ENCODE measurements around the gene LRRC41.
"Not testable (repeated sequence)": the region's sequence is repeated elsewhere in the genome, so short reads cannot be mapped to it uniquely, and the experiment has no call there.

LRRC41 gene

GRCh38 chr1:46319960-46320914 lies 16.8 kb upstream of the LRRC41 start:
- not testable (repeated sequence) for DNase-seq (ENCODE audit: low read depth); H3K4me3 ChIP-seq (ENCODE audit: low read length)

GRCh38 chr1:46319301-46319700 lies 15.9 kb upstream of the LRRC41 start:
- H3K4me1 ChIP-seq (ENCODE audit: control insufficient read depth, insufficient read depth, low read length); H3K27me3 ChIP-seq (replicated peaks; ENCODE audit: control insufficient read depth, insufficient read depth, low read length); DNase-seq (ENCODE audit: low read depth); H3K9ac ChIP-seq (ENCODE audit: low read length); H3K4me3 ChIP-seq (ENCODE audit: low read length); H3K9me3 ChIP-seq (ENCODE audit: control insufficient read depth, low read length): not testable (repeated sequence)
- H3K36me3 ChIP-seq (ENCODE audit: control insufficient read depth, insufficient read depth, low read length, severe bottlenecking) = peaks cover 26% of the 10 kb centered on the region

More at GRCh38 chr1:46319960-46320914, 16.8 kb upstream of the LRRC41 start:
- H3K9me3 ChIP-seq (ENCODE audit: control insufficient read depth, low read length); H3K9ac ChIP-seq (ENCODE audit: low read length); H3K27me3 ChIP-seq (replicated peaks; ENCODE audit: control insufficient read depth, insufficient read depth, low read length); H3K4me1 ChIP-seq (ENCODE audit: control insufficient read depth, insufficient read depth, low read length): not testable (repeated sequence)
- H3K36me3 ChIP-seq (ENCODE audit: control insufficient read depth, insufficient read depth, low read length, severe bottlenecking) = peaks cover 18% of the 10 kb centered on the region

GRCh38 chr1:46317323-46317722 lies 13.9 kb upstream of the LRRC41 start:
- no peaks in the 10 kb centered on the region for H3K4me1 ChIP-seq (ENCODE audit: control insufficient read depth, insufficient read depth, low read length)
- no peaks in the 10 kb centered on the region for H3K27me3 ChIP-seq (replicated peaks; ENCODE audit: control insufficient read depth, insufficient read depth, low read length)
- no peak overlapping the region for H3K9ac ChIP-seq (ENCODE audit: low read length)
- peaks cover 43% of the 10 kb centered on the region for H3K36me3 ChIP-seq (ENCODE audit: control insufficient read depth, insufficient read depth, low read length, severe bottlenecking)
- no peaks in the 10 kb centered on the region for H3K9me3 ChIP-seq (ENCODE audit: control insufficient read depth, low read length)
- no peak for DNase-seq (ENCODE audit: low read depth)
- H3K4me3 ChIP-seq (ENCODE audit: low read length) = no peak overlapping the region

- Histone ChIP-seq H3K9me3 (ENCODE audit: control insufficient read depth, low read length) (no peaks in the 10 kb centered on the region), H3K4me1 (ENCODE audit: control insufficient read depth, insufficient read depth, low read length) (no peaks in the 10 kb centered on the region), H3K9ac (ENCODE audit: low read length) (no peak overlapping the region), H3K36me3 (ENCODE audit: control insufficient read depth, insufficient read depth, low read length, severe bottlenecking) (peaks cover 54% of the 10 kb centered on the region), H3K27me3 (replicated peaks; ENCODE audit: control insufficient read depth, insufficient read depth, low read length) (no peaks in the 10 kb centered on the region), H3K4me3 (ENCODE audit: low read length) (no peak overlapping the region)
- DNase-seq (ENCODE audit: low read depth) = peak; percentile 59
These were observed 12.4 kb upstream of the LRRC41 start for GRCh38 chr1:46315669-46316403.

GRCh38 chr1:46310321-46310720 lies 6.9 kb upstream of the LRRC41 start:
- Histone ChIP-seq H3K9ac (ENCODE audit: low read length) (no peak overlapping the region), H3K36me3 (ENCODE audit: control insufficient read depth, insufficient read depth, low read length, severe bottlenecking) (peaks cover 55% of the 10 kb centered on the region), H3K4me1 (ENCODE audit: control insufficient read depth, insufficient read depth, low read length) (peaks cover 37% of the 10 kb centered on the region), H3K9me3 (ENCODE audit: control insufficient read depth, low read length) (no peaks in the 10 kb centered on the region), H3K4me3 (ENCODE audit: low read length) (no peak overlapping the region), H3K27me3 (replicated peaks; ENCODE audit: control insufficient read depth, insufficient read depth, low read length) (no peaks in the 10 kb centered on the region)
- no peak for DNase-seq (ENCODE audit: low read depth)

- Histone ChIP-seq H3K9me3 (ENCODE audit: control insufficient read depth, low read length) (no peaks in the 10 kb centered on the region), H3K27me3 (replicated peaks; ENCODE audit: control insufficient read depth, insufficient read depth, low read length) (no peaks in the 10 kb centered on the region), H3K4me3 (ENCODE audit: low read length) (no peak overlapping the region), H3K9ac (ENCODE audit: low read length) (no peak overlapping the region), H3K4me1 (ENCODE audit: control insufficient read depth, insufficient read depth, low read length) (peaks cover 41% of the 10 kb centered on the region), H3K36me3 (ENCODE audit: control insufficient read depth, insufficient read depth, low read length, severe bottlenecking) (peaks cover 50% of the 10 kb centered on the region)
- DNase-seq (ENCODE audit: low read depth) = no peak
These were observed 6.2 kb upstream of the LRRC41 start for GRCh38 chr1:46309401-46310159.

- Histone ChIP-seq H3K4me3 (ENCODE audit: low read length) (no peak overlapping the region), H3K9ac (ENCODE audit: low read length) (no peak overlapping the region), H3K36me3 (ENCODE audit: control insufficient read depth, insufficient read depth, low read length, severe bottlenecking) (peaks cover 19% of the 10 kb centered on the region), H3K4me1 (ENCODE audit: control insufficient read depth, insufficient read depth, low read length) (peaks cover 45% of the 10 kb centered on the region), H3K27me3 (replicated peaks; ENCODE audit: control insufficient read depth, insufficient read depth, low read length) (no peaks in the 10 kb centered on the region), H3K9me3 (ENCODE audit: control insufficient read depth, low read length) (no peaks in the 10 kb centered on the region)
- DNase-seq (ENCODE audit: low read depth) = no peak
These were observed 2.7 kb upstream of the LRRC41 start for GRCh38 chr1:46306159-46306530.

GRCh38 chr1:46303872-46304326 lies 483 bp upstream of the LRRC41 start:
- Histone ChIP-seq H3K9ac (ENCODE audit: low read length) (peak overlapping the region; percentile 100), H3K4me3 (ENCODE audit: low read length) (peak overlapping the region; percentile 97), H3K9me3 (ENCODE audit: control insufficient read depth, low read length) (no peaks in the 10 kb centered on the region), H3K36me3 (ENCODE audit: control insufficient read depth, insufficient read depth, low read length, severe bottlenecking) (peaks cover 4% of the 10 kb centered on the region), H3K4me1 (ENCODE audit: control insufficient read depth, insufficient read depth, low read length) (peaks cover 47% of the 10 kb centered on the region), H3K27me3 (replicated peaks; ENCODE audit: control insufficient read depth, insufficient read depth, low read length) (no peaks in the 10 kb centered on the region)
- DNase-seq (ENCODE audit: low read depth) = peak; percentile 30

GRCh38 chr1:46302641-46303037 lies 777 bp downstream of the LRRC41 start:
- Histone ChIP-seq H3K9me3 (ENCODE audit: control insufficient read depth, low read length) (no peaks in the 10 kb centered on the region), H3K36me3 (ENCODE audit: control insufficient read depth, insufficient read depth, low read length, severe bottlenecking) (peaks cover 7% of the 10 kb centered on the region), H3K27me3 (replicated peaks; ENCODE audit: control insufficient read depth, insufficient read depth, low read length) (no peaks in the 10 kb centered on the region), H3K4me3 (ENCODE audit: low read length) (peak overlapping the region; percentile 97), H3K9ac (ENCODE audit: low read length) (peak overlapping the region; percentile 100), H3K4me1 (ENCODE audit: control insufficient read depth, insufficient read depth, low read length) (peaks cover 45% of the 10 kb centered on the region)
- DNase-seq (ENCODE audit: low read depth) = peak; percentile 61

- Histone ChIP-seq H3K9ac (ENCODE audit: low read length) (peak overlapping the region; percentile 100), H3K9me3 (ENCODE audit: control insufficient read depth, low read length) (no peaks in the 10 kb centered on the region)
- DNase-seq (ENCODE audit: low read depth) = peak; percentile 79
These were observed 1.4 kb downstream of the LRRC41 start for GRCh38 chr1:46301808-46302640.

More at GRCh38 chr1:46301808-46302640, 1.4 kb downstream of the LRRC41 start:
- H3K4me3 ChIP-seq (ENCODE audit: low read length) = peak overlapping the region; percentile 97
- H3K4me1 ChIP-seq (ENCODE audit: control insufficient read depth, insufficient read depth, low read length) = peaks cover 39% of the 10 kb centered on the region
- H3K27me3 ChIP-seq (replicated peaks; ENCODE audit: control insufficient read depth, insufficient read depth, low read length) = no peaks in the 10 kb centered on the region
- peaks cover 11% of the 10 kb centered on the region for H3K36me3 ChIP-seq (ENCODE audit: control insufficient read depth, insufficient read depth, low read length, severe bottlenecking)

Measured in adipocyte (in vitro differentiated cells).